ENCODE measurements around the gene C5orf47. TPM values are rescaled to one million over a fixed set of nuclear protein-coding genes. Genes with fewer than 3 reads are reported as not detected.
A peak's percentile ranks its signal among the peaks of the same experiment; 100 is the strongest.

The C5orf47 gene
- total RNA-seq, 1 experiment from 2014 or later = not detected

GRCh38 chr5:173969167-173970049 is 19.6 kb upstream of the C5orf47 start:
- Histone ChIP-seq H3K4me1 (ENCODE audit: control insufficient read depth, insufficient read depth, low read length) (peaks cover 18% of the 10 kb centered on the region), H3K27ac (ENCODE audit: low read length) (peak overlapping the region; percentile 68), H3K27me3 (ENCODE audit: control insufficient read depth, insufficient read depth, low read length) (no peaks in the 10 kb centered on the region), H3K4me3 (ENCODE audit: low read depth in 2 of 2, low read length in 2 of 2) (no peak overlapping the region), H3K36me3 (ENCODE audit: control insufficient read depth, insufficient read depth, low read length) (no peaks in the 10 kb centered on the region), H3K9me3 (ENCODE audit: control insufficient read depth, insufficient read depth, low read depth, low read length) (no peaks in the 10 kb centered on the region)
- no peak for TF ChIP-seq SIN3A (IDR thresholded peaks at IDR 0.05; ENCODE audit: borderline replicate concordance, insufficient read depth, low read depth, low read length)
- TF ChIP-seq, protein P1, sequence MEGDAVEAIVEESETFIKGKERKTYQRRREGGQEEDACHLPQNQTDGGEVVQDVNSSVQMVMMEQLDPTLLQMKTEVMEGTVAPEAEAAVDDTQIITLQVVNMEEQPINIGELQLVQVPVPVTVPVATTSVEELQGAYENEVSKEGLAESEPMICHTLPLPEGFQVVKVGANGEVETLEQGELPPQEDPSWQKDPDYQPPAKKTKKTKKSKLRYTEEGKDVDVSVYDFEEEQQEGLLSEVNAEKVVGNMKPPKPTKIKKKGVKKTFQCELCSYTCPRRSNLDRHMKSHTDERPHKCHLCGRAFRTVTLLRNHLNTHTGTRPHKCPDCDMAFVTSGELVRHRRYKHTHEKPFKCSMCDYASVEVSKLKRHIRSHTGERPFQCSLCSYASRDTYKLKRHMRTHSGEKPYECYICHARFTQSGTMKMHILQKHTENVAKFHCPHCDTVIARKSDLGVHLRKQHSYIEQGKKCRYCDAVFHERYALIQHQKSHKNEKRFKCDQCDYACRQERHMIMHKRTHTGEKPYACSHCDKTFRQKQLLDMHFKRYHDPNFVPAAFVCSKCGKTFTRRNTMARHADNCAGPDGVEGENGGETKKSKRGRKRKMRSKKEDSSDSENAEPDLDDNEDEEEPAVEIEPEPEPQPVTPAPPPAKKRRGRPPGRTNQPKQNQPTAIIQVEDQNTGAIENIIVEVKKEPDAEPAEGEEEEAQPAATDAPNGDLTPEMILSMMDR (IDR thresholded peaks at IDR 0.05) = no peak
- no peak for TF ChIP-seq REST (IDR thresholded peaks at IDR 0.05; ENCODE audit: insufficient read depth in 1 of 2, low read depth in 2 of 2, low read length in 1 of 2)
- 0 out of 2 replicates have a peak, but pooled peaks have one; percentile 46 for TF ChIP-seq TCF7L2 (IDR thresholded peaks at IDR 0.05; ENCODE audit: low read depth, low read length)
- no peak for TF ChIP-seq POLR2AphosphoS5 (IDR thresholded peaks at IDR 0.05; ENCODE audit: low read depth, low read length)
- ATAC-seq (peak; percentile 92), DNase-seq (ENCODE audit: low read depth, low spot score) (peak; percentile 93)
- ChIA-PET CTCF (interaction anchor here (0.5 to 0.9 kb wide), 2 partner anchors 56 to 353 kb away, joined by 3 to 6 read pairs; partner anchors contain the start of gene BOD1), POLR2A (no interaction called here)
- intact Hi-C loops (cut with micrococcal nuclease; ENCODE audit: unreplicated experiment) = loop anchor here (5.0 kb wide), 1 partner anchor 82 kb away; the partner anchor contains the start of gene CPEB4
- BruUV-seq (replicated peaks) = no TSS peak
- in situ Hi-C loops (cut with HindIII; ENCODE audit: low pct_unique_long_range_greater_than_20kb, low sequenced_read_pairs) = no loop called here

- intact Hi-C loops (cut with micrococcal nuclease; ENCODE audit: unreplicated experiment) = loop anchor here (5.0 kb wide), 1 partner anchor 84 kb away; the partner anchor contains the start of gene CPEB4
- Histone ChIP-seq H3K4me1 (ENCODE audit: control insufficient read depth, insufficient read depth, low read length) (peaks cover 18% of the 10 kb centered on the region), H3K27ac (ENCODE audit: low read length) (no peak overlapping the region), H3K27me3 (ENCODE audit: control insufficient read depth, insufficient read depth, low read length) (no peaks in the 10 kb centered on the region), H3K4me3 (ENCODE audit: low read depth in 2 of 2, low read length in 2 of 2) (no peak overlapping the region), H3K9me3 (ENCODE audit: control insufficient read depth, insufficient read depth, low read depth, low read length) (no peaks in the 10 kb centered on the region), H3K36me3 (ENCODE audit: control insufficient read depth, insufficient read depth, low read length) (no peaks in the 10 kb centered on the region)
- in situ Hi-C loops (cut with HindIII; ENCODE audit: low pct_unique_long_range_greater_than_20kb, low sequenced_read_pairs) = no loop called here
- no TSS peak for BruUV-seq (replicated peaks)
- TF ChIP-seq SIN3A (IDR thresholded peaks at IDR 0.05; ENCODE audit: borderline replicate concordance, insufficient read depth, low read depth, low read length) (no peak), REST (IDR thresholded peaks at IDR 0.05; ENCODE audit: insufficient read depth in 1 of 2, low read depth in 2 of 2, low read length in 1 of 2) (no peak), POLR2AphosphoS5 (IDR thresholded peaks at IDR 0.05; ENCODE audit: low read depth, low read length) (no peak)
- TF ChIP-seq, protein P1 (IDR thresholded peaks at IDR 0.05) = peak; percentile 60
- DNase-seq (ENCODE audit: low read depth, low spot score) (no peak), ATAC-seq (no peak)
- CTCF ChIA-PET = interaction anchor here (1.9 kb wide), 1 partner anchor 355 kb away, joined by 5 read pairs; the partner anchor contains the start of gene BOD1
- POLR2A ChIA-PET = no interaction called here
Measured at GRCh38 chr5:173970878-173971650, 17.9 kb upstream of the C5orf47 start.
